Inflammatory macrophage treated with lipopolysaccharide for 1 hour (primary cell): Measurements from ENCODE around the gene ZMYND10.
A peak's percentile ranks its signal among the peaks of the same experiment; 100 is the strongest.

Experiments used
- DNase-seq, 2 donors: peaks; one replicate each; pipeline ENCODE4 v3.0.0-alpha.2; 2020 to 2022

ZMYND10 gene

DNA sequence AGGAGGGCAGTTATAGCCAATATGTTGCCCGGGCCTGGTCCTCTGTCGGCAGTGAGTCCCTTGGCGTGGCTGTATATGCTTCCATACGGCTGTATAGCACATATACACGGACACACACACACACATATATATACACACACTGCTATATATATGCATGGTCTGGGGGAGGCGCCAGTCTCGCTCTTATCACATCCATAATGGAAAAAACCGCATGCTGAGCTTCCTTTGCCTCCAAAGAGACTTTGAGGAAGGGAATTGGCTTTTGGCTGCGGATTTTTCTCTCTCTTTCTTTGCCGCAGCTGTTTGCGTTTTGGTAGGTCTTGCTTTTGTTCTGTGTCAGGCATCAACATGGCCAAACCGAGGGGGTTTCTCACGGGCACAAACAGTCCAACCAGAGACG lies 25.1 kb upstream of the ZMYND10 start:
- no peak for DNase-seq

DNA sequence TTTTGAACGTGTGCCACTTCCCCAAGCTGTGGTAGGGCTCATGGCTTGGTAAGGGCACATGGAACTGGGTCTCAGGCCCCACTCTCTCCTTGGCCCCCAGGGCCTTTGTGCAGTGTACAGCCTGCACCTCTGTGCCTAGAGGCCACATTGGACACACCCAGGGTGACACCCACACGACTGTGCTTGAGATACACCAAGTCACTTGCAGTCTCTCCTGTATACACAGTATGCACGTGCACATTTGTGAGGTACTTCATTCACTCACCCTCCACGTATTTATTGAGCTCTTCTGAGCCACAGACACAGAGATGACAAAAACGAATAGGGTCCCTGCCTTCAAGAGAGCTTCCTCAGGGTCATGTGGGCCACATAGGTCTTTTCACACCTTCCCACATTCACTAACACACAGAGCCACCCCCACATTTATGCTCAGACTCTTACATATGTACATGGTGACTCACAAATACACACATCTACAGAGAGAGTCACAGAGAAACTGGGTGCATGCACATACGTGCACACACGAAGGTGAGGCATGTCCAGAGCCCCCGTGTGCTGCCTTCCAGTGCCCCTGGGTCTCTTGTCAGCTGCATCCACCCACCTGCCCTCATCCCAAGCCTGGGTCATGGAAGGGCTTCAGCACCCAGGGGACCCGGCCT lies 23.6 kb upstream of the ZMYND10 start:
- DNase-seq: no peak

DNA sequence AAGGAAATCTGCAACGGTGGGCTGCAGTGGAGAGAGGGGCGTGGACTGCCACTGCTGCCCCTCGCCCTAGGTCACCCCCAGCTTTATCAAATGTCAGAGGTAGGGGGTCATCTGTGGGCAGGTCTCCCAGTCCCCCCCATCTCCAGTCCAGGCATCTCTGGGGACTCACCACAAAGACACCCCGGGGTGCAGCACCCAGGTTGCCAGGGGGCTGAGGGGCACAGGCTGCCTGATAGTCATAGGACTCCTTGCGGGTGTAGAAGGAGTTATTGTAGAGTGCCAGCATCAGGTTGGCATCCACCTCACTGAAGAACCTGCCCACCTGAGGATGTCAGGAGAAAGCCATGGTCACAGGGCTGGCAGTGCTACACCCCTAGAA lies 20.3 kb upstream of the ZMYND10 start:
- DNase-seq: no peak

DNA sequence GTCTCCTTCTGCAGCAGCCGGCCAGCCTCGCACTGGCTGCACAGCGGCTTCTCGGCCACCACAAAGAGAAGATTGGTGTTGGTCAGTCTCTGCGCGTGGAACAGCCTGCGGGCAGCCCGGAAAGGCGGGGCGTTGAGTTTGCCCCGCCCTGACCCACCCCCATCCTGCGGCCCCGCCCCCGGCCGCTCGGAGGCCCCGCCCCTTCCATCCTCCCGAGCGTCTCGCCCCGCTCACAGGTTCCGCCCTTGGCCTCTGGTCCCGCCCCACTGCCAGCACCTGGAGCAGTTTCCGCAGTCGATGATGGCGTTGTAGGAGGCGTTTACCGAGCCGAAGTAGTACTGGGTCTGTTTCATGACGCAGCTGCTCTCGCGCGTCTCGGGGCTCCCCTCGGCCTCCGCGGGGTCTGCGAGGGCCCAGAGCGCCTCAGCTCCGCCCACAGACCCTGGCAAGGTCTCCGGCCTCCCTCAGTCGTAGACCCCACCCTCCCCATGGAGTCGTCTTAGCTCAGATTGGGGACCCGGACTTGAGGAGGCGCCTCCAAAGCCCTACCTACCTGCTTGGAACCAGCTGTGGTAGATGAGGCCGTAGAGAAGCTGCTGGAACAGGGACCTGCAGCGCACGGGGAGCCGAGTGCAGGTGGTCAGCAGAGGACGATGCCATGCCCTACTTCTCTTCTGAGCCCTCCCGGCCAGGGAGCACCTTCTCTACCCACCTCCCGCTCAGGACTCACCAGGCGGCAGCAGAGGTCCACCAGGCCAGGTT lies 19.7 kb upstream of the ZMYND10 start:
- DNase-seq: peak; percentile 54 to 79

DNA sequence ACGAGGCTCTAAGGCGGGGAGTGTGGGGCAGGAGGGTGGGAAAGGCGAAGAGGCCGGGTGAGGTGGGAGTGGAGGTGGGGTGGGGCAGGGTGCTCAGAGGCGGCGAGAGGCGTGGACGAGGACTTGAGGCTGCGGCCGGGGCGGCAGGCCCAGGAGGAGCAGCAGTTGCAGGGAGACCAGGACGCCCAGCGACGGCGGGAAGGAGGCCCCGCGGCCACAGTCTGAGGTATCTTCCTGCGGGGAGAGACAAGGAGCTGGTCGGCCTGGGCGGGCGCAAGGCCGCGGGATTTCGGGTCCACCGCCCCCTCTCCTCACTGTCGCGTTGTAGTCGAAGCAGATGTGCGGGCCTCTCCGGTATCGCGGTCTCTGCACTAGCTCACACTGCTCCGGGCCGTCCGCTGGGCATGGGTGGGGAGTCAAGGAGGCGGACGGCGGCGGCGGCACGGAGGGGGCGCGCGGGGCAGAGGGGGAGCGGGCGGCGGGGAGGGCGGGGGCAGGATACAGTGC lies 19.1 kb upstream of the ZMYND10 start:
- no peak for DNase-seq

DNA sequence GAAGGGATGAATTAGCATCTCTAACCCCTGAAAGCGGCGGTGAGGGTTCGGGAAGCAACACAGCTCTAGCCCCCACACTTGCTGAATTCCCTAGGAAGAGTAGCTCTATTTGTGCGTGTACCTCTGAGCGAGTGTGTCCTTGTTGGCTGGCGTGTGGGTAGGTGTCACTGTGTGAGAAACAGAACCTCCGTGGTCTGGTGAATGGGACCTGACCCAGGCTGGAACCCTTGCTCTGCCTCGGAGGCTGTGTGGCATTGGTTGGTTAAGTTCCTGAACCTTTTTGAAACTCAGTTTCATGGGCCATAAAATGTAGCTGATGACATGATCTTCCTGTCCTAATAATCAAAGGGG lies 14.2 kb upstream of the ZMYND10 start:
- DNase-seq: no peak

DNA sequence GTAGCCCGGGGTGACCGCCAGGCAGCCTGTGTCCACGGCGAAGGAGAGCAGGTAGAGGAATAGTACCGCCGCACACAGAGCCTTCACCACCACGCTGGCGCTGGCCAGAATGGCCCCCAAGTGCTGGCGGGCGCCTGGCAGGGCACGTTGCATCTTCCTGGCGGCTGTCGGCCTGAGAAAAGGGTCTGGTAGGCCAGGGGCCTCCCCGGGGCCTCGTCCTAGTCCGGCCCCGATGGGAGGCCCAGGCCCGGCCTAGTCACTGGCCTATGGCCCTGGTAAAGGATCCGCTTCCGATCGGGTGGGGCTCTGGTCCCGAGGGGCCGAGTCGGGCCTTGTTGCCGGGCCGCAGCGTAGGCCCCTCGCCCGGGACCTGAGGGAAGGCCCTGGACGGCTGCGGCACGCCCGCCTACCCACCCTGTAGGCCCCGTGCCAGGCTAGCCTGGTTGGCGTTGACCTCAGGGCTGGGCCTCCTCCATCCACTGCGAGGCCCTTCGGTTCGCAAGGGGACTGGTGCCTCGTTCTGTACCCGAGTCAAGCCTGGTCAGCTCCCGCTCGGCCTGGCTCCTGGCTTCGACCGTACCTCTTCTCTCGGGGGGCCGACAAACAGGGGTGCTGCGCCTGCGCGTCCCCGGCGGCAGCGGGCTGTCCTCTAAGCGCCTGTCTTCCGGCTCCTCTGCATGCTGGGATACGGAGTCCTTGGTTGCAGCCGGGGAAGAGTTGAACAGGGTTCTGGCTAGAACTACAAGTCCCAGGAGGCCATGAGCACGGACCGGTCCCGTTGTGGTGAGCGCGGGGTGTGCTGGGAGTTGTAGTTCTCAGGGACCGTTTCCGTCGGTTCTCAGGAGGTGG lies 13.6 kb upstream of the ZMYND10 start, which contains the start of gene TMEM115:
Gene TMEM115, minus strand, starts transcription at position 611 of the 849 bp plus-strand sequence. Its CDS starts 458 bp downstream, at position 153.
- peak; percentile 96 to 98 for DNase-seq

DNA sequence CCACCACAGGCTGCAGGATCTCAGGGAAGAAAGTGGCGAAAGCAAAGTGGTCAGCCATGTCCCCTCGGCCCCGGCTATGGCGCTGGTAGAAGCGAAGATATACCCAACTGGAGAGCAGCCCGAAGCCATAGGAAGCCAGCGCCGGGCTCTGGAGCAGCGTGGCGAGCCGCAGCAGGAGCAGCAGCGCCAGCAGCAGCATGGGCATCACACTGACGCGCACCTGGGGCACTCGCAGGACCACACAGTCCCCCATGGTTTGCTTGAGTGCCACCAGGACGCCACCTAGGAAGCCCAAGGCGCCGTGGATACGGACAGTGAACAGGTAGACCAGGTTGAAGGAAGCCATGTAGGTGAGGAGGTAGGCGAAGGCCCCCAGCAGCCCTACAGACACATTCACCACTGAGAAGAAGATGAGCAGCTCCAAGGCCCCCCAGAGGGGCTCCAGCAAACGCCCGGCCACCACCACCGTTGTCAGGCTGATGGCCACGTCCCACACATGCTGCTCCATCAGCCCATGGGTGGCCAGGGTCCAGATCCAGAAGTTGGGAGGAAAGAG lies 12.9 kb upstream of the ZMYND10 start:
- no peak for DNase-seq

DNA sequence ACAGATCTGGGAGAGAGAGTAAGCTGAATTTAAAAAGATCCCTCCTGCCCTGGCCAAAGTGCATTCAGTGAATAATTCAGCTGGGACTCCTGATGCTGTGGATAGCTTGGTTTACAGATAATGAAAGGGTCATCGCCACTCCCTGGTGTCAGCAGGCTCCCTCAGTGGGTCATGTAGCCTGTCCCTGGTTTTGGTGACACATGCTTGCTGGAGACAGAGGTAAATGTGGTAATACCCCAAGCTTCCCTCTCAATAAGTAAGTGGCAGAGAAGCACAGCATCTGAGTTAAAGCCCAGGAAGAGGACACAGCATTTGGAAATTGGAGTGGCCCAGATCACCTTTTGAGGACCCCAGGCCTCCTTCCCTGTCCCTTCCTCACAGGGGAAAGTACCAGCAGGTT lies 11.9 kb upstream of the ZMYND10 start:
- peak; percentile 28 to 36 for DNase-seq

DNA sequence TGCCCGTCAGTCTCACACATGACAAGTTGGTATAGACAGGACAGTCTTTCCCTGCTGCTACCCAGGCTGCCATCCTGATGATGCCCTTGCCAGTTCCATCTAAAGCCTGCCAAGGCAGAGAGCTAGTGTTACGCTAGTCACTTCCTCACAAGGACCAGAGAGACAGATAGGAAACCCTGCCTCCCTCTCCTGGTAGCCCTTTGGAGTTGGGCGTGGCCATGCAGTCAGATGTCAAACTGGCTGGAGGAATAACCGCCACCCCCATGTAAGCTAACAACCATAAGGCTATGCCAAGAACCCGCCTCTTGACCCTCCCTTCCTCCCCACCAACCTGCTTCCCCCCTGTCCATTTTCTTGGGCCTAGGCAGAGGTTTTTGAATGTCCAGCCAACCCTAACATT lies 11.0 kb upstream of the ZMYND10 start:
- peak; percentile 53 to 64 for DNase-seq

DNA sequence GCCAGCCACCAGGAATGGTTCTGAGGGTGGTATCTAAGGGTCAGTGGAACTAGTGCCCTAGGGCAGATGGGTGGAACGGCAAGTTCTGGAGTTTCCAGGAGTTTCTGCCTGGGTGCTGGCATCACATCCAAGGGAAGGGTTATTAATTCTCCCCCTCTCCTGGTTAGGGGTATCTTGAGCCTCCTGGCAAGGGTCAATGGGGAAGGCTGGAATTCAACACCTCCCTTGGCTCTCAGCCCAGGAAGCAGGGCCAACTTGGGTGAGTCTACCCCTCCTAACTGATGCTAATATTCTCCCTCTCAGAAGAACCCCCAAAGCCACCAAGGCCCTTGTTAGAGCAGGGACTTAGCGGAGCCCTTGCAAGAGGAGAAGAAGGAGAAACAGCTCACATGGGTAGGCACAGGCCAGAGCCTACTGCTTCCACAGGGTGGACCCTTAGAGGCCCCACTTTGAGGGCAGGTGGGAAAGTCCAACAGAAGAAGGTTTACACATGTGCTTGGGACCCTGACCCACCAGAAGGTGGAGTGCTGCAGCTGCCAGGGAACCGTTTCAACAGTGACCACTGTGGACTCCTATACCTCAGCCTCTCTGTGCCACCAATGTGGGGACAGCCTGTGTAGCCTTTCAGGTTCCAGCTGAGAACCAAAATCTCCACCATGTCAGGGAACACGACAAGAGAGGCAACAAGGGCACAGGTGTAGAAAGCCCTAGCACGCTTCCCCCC lies 10.5 kb upstream of the ZMYND10 start:
- no peak for DNase-seq

DNA sequence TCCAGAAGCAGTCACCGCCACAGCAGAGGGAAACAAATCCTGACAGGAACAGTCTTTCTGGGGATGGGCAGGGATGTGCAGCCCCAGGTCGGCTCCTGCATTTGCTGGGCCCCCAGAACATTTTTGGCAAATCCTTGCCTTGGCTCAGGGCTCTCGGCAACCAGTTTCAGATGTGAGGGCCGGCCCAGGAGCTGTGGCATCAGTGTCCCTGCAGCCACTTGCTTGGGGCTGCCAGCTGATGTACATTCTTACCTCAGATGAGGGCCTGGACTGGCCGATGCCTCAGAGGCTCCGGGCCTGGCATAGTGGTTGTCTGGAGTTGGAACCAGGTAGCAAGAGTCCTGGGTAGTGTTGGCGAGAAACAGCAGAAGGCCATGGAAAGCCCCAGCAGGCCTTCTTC lies 9.3 kb upstream of the ZMYND10 start:
- no peak for DNase-seq

DNA sequence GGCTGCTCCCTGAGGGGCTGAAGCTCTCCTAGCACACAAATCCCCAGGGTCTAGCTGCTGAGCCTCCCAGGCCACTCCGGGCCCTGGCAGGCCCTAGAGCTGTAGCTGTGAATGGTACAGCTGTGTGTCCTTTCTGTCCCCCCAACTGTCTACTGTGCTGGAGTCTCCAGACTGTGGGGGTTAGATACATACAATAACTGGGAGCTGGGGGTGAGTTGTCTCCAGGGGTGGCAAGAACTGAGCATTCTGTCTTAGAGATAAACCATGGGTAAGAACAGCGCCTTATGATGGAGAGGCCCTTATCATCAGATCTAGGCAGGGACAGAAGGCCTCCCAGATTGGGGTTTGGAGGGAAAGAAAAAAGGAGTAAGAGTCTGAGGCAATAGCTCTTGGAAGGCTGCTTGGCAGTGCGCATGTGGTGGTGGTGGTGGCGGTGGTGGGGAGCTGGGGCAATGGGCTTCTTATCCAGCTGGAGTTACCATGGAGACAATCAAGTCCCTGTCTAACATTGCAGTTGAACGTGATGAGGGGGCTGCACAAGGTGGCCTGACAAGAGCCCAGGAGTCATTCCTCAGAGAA lies 8.7 kb upstream of the ZMYND10 start:
- no peak for DNase-seq

DNA sequence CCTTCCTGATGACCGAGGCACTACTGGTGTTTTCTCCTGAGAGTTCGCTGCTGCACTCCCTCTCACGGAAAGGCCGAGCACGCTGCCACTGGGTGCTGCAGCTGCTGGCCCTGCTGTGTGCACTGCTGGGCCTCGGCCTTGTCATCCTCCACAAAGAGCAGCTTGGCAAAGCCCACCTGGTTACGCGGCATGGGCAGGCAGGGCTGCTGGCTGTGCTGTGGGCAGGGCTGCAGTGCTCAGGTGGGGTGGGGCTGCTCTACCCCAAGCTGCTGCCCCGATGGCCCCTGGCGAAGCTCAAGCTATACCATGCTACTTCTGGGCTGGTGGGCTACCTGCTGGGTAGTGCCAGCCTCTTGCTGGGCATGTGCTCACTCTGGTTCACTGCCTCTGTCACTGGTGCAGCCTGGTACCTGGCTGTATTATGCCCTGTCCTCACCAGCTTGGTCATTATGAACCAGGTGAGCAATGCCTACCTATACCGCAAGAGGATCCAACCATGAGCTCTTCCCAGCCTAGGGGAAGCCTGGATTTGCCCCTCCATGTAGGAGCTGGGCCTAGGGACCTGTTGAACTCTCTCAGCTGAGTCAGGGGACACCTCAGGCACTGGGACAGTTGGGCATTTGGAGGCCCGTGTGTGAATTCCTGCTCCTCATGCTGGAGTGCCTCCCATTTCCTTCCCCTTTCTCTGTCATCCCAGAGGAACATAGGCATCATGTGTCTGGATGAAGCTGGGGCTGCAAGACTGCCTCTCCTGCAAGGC lies 7.9 kb upstream of the ZMYND10 start:
- no peak for DNase-seq

DNA sequence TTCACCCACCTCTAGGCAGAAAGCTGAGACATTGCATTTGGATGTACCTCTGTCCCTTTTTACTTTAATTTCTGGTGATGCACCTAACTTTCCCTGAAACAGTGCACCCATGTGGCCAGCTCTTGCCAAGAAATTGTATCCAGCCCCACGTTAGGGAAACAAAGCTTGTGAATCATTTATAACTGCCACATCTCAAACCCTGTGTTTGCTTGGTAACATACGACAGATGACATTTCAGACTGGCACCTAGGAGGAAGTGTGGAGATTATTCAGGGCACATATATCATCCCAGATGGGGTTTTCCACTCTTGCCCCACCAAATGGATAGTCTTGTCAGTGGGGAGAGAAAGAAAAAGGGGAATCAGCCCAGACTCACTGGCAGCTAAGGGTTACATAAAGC lies 7.2 kb upstream of the ZMYND10 start:
- peak; percentile 85 to 93 for DNase-seq

DNA sequence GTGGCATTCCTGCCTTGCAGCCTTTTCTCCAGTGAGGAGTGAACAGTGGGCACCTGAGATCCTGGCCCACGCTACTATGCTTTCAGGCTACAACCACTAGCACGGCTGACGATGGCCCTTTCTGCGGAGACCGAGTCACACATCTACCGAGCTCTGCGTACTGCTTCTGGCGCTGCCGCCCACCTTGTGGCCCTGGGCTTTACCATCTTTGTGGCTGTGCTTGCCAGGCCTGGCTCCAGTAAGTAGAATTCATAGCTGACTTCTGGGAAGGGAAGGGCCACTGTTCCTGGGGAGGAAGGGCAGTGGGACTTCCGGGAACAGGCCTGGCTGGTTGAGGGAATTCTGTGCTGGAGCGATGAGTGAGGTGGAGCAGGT lies 5.8 kb upstream of the ZMYND10 start:
- no peak for DNase-seq

DNA sequence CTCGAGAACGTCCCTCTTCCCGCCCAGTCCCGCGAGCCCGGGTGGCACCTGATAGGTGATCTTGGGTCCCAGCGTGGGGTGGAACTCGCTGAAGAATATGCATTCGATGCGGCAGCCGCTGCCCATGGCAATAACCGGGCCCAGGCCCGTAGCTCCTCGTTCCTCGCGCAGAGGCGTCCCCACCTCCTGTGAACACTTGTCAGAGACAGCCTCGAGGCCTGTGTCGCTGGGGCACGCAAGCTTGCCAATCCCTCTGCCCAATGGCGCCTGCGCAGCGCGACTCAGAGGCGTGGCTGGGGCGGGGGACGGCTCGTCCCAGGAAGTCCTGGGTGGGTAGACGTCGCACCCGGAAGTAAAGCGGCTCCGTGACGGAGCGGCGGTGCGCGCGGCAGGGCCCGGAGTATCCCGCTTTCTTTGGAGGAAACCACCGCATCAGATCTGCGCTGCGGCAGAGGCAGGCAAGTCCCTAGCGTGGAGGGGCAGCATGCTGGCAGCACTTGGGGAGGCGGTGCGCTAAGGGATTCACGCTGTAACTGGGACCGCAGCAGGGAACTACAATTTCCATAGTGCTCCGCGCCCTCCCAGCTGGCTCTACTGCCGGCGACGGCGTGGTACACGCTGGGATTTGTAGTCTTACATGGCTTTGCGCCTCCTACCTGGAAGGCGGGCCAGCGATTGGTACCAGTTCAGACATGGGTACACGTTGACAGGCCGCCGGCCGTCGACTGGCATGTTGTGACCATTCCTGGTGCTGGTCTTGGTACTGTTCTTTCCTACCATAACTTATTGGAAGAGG lies 5.2 kb upstream of the ZMYND10 start, which contains the start of the genes CYB561D2 and NPRL2:
Gene CYB561D2, plus strand, starts transcription at position 336 of the 796 bp plus-strand sequence. CDS start 572 bp downstream, outside the sequence.
Gene NPRL2, minus strand, starts transcription at position 249 of the 796 bp plus-strand sequence. Its CDS starts 123 bp downstream, at position 126.
- DNase-seq: peak; percentile 95 to 97

DNA sequence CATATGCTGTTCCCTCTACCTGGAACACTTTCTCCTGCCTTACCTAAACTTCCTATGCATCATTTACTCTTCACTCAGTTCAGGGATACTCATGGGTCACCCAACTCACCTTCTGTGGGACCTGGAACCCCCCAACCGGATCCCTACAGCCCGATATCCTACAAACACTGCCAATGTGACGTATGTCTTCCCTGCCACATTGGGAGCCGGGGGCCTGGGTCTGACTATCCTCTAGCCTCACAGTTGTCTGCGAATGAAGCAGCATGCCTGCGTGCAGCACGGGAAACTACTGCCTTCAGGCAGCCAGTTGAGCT lies 4.6 kb upstream of the ZMYND10 start:
- DNase-seq: no peak

DNA sequence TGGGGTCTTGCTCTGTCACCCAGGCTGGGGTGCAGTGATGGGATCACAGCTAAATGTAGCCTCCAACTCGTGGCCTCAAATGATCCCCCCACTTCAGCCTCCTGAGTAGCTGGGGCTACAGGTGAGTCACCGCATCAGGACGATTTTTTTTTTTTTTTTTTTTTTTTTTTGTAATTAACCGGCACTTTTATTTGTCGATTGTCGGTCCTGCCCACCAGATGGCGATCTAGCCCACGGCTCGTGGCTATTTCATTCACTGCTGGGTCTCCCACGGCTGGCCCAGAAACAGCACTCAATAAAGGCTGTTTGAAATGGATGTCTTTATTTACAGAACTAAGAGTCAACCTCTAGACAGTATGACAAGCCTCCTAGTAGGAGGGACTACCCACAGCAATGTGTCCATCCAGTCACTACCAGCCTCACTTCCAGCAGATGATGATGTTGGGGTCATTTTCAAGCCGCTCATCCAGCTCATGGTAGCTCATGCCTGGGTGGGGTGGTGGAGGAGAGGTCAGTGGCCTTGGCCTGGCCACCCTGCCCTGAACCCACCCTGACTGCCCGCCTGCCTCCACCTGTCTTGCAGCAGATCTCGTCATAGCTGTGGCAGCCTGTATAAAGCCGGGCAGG lies 1.8 kb upstream of the ZMYND10 start:
- DNase-seq: peak; percentile 53 to 79

DNA sequence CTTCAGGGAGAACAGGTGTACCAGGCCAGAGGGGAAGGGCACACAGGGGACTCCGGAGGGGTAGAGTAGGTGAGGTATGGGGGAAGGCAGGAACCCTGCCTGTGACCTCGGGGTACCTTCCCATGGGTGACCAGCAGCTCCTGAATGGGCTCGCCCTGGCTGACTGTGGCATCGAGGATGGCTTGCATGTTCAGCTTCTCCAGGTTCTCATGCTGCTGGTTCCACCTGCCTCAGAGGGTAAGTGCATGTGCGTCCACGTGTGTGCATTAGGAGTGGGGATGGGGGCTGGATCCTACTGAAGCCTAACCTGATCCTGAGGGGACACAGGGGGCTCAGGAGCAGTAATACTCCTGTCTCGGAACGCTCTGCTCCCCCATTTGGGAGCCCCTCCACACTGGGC lies 524 bp downstream of the ZMYND10 start:
- DNase-seq: no peak
